ENCODE measurements around the gene RILP. TPM values are rescaled to one million over a fixed set of nuclear protein-coding genes. Genes with fewer than 3 reads are reported as not detected.

RILP gene
- polyA plus RNA-seq, 1 donor (not counting 4 experiments of a cell fraction or from before 2014, with no cell fraction given), result 3.2 TPM

DNA sequence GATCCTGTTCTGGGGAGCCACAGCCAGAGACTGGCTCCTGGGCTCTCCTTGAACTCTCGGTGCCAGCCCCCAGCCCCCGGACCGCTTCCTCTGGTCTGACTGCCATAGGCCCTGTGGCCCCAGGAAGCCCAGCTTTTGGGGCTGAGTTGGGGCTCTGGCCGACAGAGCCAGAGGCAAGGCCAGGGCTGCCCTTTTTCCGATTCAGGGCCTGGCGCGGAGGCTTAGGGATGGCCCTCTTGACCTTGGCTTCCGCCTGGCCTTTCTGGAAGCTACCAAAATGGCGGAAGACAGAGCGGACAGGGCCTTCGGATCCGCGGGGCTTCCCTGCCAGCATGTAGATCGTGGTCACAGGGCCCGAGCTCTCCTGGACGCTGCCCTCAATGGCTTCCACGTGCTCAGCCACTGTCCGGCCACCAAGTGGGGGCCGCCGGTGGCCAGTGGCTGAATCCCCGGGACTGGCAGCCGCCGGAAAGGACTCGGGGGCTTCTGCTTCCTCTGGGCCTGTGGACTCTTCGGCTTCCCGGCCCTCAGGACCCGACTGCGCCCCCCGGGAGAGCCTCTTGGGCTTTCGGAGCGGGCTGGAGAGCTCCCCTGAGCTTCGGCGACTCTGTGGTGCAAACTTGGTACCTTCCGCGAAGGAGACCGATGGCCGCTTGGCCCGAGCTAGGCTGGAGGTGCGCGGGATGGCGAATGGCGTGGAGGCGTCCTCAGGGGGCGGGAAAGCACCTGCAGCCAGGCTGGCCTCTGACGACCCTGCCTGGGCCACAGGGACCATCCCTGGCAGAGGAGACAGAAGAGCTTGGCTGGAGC is 14.6 kb downstream of the RILP start:
- Histone ChIP-seq H3K4me1 (ENCODE audit: control insufficient read depth, extremely low read depth, insufficient read depth, low read length) (no peaks in the 10 kb centered on the region), H3K4me3 (ENCODE audit: control insufficient read depth in 2 of 3, extremely low read depth in 1 of 3, insufficient read depth in 2 of 3, low read depth in 1 of 3, low read length in 3 of 3) (no peak overlapping the region), H3K4me2 (ENCODE audit: control insufficient read depth, extremely low read depth, insufficient read depth, low read depth, low read length) (no peak overlapping the region), H3K27me3 (ENCODE audit: control insufficient read depth, extremely low read depth, insufficient read depth, low read length) (peaks cover 4% of the 10 kb centered on the region), H2AFZ (ENCODE audit: control insufficient read depth, low read length) (no peak overlapping the region), H4K20me1 (ENCODE audit: control insufficient read depth, extremely low read depth, insufficient read depth, low read length) (no peaks in the 10 kb centered on the region), H3K9me3 (ENCODE audit: control insufficient read depth, low read depth, low read length) (no peaks in the 10 kb centered on the region), H3K9me1 (ENCODE audit: control insufficient read depth, extremely low read depth, insufficient read depth, low read length) (no peaks in the 10 kb centered on the region), H3K36me3 (ENCODE audit: control insufficient read depth in 2 of 2, extremely low read depth in 1 of 2, insufficient read depth in 2 of 2, low read length in 2 of 2) (no peaks in the 10 kb centered on the region), H3K27ac (ENCODE audit: control insufficient read depth, insufficient read depth, low read length) (no peak overlapping the region), H3K9ac (ENCODE audit: control insufficient read depth, extremely low read depth, insufficient read depth, low read length) (no peak overlapping the region), H3K79me2 (ENCODE audit: control insufficient read depth, insufficient read depth, low read length) (no peaks in the 10 kb centered on the region)
- DNase-seq (ENCODE audit: low read depth, low spot score), result no peak
- FAIRE-seq, result no peak
- dilution Hi-C loops (cut with MboI; ENCODE audit: extremely low pct_ligation_motif_present, low sequenced_read_pairs), result no loop called here
- no peak for TF ChIP-seq CTCF (optimal IDR thresholded peaks at IDR 0.05 in 1 of 3, IDR thresholded peaks at IDR 0.05 in 1 of 3, conservative IDR thresholded peaks at IDR 0.05 in 1 of 3; ENCODE audit: extremely low read depth in 1 of 3, insufficient read depth in 2 of 3, low read length in 3 of 3)
- TF ChIP-seq EZH2 (IDR thresholded peaks at IDR 0.05; ENCODE audit: low read length), result no peak

DNA sequence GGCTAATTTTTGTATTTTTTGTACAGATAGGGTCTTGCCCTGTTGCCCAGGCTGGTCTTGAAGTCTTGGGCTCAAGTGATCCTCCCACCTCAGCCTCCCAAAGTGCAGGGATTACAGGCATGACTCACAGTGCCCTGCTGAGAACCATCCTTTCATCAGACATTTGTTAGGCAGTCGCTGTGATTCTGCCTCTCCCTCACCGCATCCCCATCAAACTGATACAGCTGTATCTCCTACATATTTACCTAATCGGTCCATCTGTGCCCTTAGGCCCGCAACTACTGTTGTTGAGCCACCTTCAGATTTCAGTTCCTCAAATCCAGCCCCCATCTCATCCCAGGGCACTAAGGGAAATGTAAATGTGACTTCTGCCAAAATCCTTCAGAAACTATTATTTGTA is 19.0 kb downstream of the RILP start:
- TF ChIP-seq EZH2 (IDR thresholded peaks at IDR 0.05; ENCODE audit: low read length) (no peak), CTCF (optimal IDR thresholded peaks at IDR 0.05 in 1 of 3, IDR thresholded peaks at IDR 0.05 in 1 of 3, conservative IDR thresholded peaks at IDR 0.05 in 1 of 3; ENCODE audit: extremely low read depth in 1 of 3, insufficient read depth in 2 of 3, low read length in 3 of 3) (no peak)
- peaks cover 6% of the 10 kb centered on the region for H3K27me3 ChIP-seq (ENCODE audit: control insufficient read depth, extremely low read depth, insufficient read depth, low read length)
- H2AFZ ChIP-seq (ENCODE audit: control insufficient read depth, low read length), result no peak overlapping the region
- H4K20me1 ChIP-seq (ENCODE audit: control insufficient read depth, extremely low read depth, insufficient read depth, low read length), result no peaks in the 10 kb centered on the region
- no peak for FAIRE-seq
- DNase-seq (ENCODE audit: low read depth, low spot score), result no peak
- dilution Hi-C loops (cut with MboI; ENCODE audit: extremely low pct_ligation_motif_present, low sequenced_read_pairs), result no loop called here
- no peaks in the 10 kb centered on the region for H3K9me3 ChIP-seq (ENCODE audit: control insufficient read depth, low read depth, low read length)
- no peaks in the 10 kb centered on the region for H3K9me1 ChIP-seq (ENCODE audit: control insufficient read depth, extremely low read depth, insufficient read depth, low read length)
- H3K79me2 ChIP-seq (ENCODE audit: control insufficient read depth, insufficient read depth, low read length), result no peaks in the 10 kb centered on the region
- peaks cover 0 to 3% of the 10 kb centered on the region in 2 experiments for H3K36me3 ChIP-seq (ENCODE audit: control insufficient read depth in 2 of 2, extremely low read depth in 1 of 2, insufficient read depth in 2 of 2, low read length in 2 of 2)
- H3K4me1 ChIP-seq (ENCODE audit: control insufficient read depth, extremely low read depth, insufficient read depth, low read length), result peaks cover 8% of the 10 kb centered on the region
- H3K4me3 ChIP-seq (ENCODE audit: control insufficient read depth in 2 of 3, extremely low read depth in 1 of 3, insufficient read depth in 2 of 3, low read depth in 1 of 3, low read length in 3 of 3), result no peak overlapping the region
- H3K9ac ChIP-seq (ENCODE audit: control insufficient read depth, extremely low read depth, insufficient read depth, low read length), result no peak overlapping the region
- H3K4me2 ChIP-seq (ENCODE audit: control insufficient read depth, extremely low read depth, insufficient read depth, low read depth, low read length), result no peak overlapping the region
- no peak overlapping the region for H3K27ac ChIP-seq (ENCODE audit: control insufficient read depth, insufficient read depth, low read length)

All from keratinocyte (primary cell).